ENCODE measurements around the gene FTCDNL1. TPM values are rescaled to one million over a fixed set of nuclear protein-coding genes. Genes with fewer than 3 reads are reported as not detected.
A peak's percentile ranks its signal among the peaks of the same experiment; 100 is the strongest.

Gene FTCDNL1
- total and polyA plus RNA-seq, 4 donors, result 2.1 to 5.3 (median 4.1) TPM

GRCh38 chr2:199739413-199740110 is 111.4 kb downstream of the FTCDNL1 start:
- H3K9me3 ChIP-seq (ENCODE audit: control insufficient read depth in 4 of 4, low read length in 3 of 4), result no peaks in the 10 kb centered on the region
- TF ChIP-seq ZBTB33 (IDR thresholded peaks at IDR 0.05), result no peak
- TF ChIP-seq RXRA (IDR thresholded peaks at IDR 0.05), result no peak
- TF ChIP-seq JUND (IDR thresholded peaks at IDR 0.05), result no peak
- TF ChIP-seq FOXA2 (IDR thresholded peaks at IDR 0.05), result no peak
- peak; percentile 94 for TF ChIP-seq CTCF (IDR thresholded peaks at IDR 0.05; ENCODE audit: low read depth, low read length, missing input control)
- no peak for TF ChIP-seq GABPA (IDR thresholded peaks at IDR 0.05 in 1 of 2, conservative IDR thresholded peaks at IDR 0.05 in 1 of 2)
- TF ChIP-seq MAX (IDR thresholded peaks at IDR 0.05), result no peak
- TF ChIP-seq REST (IDR thresholded peaks at IDR 0.05), result no peak
- TF ChIP-seq RAD21 (IDR thresholded peaks at IDR 0.05), result peak; percentile 90 to 91
- TF ChIP-seq SP1 (IDR thresholded peaks at IDR 0.05), result no peak
- TF ChIP-seq TAF1 (conservative IDR thresholded peaks at IDR 0.05), result no peak
- no peak for TF ChIP-seq NR2F2 (IDR thresholded peaks at IDR 0.05)
- TF ChIP-seq HNF4G (IDR thresholded peaks at IDR 0.05), result no peak
- no peak for TF ChIP-seq YY1 (IDR thresholded peaks at IDR 0.05)
- no peak for TF ChIP-seq FOXA1 (IDR thresholded peaks at IDR 0.05)
- TF ChIP-seq ATF3 (IDR thresholded peaks at IDR 0.05), result no peak
- TF ChIP-seq EGR1 (IDR thresholded peaks at IDR 0.05; ENCODE audit: low read depth in 2 of 2), result no peak
- peak; percentile 79 for DNase-seq (ENCODE audit: low spot score)
- peaks cover 0 to 31% (median 19%) of the 10 kb centered on the region in 4 donors for H3K4me1 ChIP-seq (ENCODE audit: control insufficient read depth in 4 of 4, insufficient read depth in 4 of 4, low read length in 3 of 4)
- WGBS, result 27% methylated on average over 15 of the region's 15 CpGs
- H3K36me3 ChIP-seq (ENCODE audit: control insufficient read depth in 4 of 4, insufficient read depth in 3 of 4, low read depth in 1 of 4, low read length in 3 of 4), result no peaks in the 10 kb centered on the region
- H3K9ac ChIP-seq (ENCODE audit: low read depth in 1 of 2, low read length in 2 of 2), result peak overlapping the region in 1 of 2 donors; percentile 28
- H3K4me3 ChIP-seq (ENCODE audit: low read depth in 1 of 3, low read length in 3 of 3), result no peak overlapping the region
- no peaks in the 10 kb centered on the region for H3K27me3 ChIP-seq (ENCODE audit: control insufficient read depth in 4 of 4, insufficient read depth in 4 of 4, low read length in 3 of 4)
- H3K27ac ChIP-seq (ENCODE audit: low read depth in 1 of 2, low read length in 2 of 2), result peak overlapping the region; percentile 59 to 88

All from liver (tissue), 9 donors.